ENCODE data around the gene PRXL2B. TPM values are rescaled to one million over a fixed set of nuclear protein-coding genes. Genes with fewer than 3 reads are reported as not detected.

PRXL2B gene
- total RNA-seq, 1 experiment from 2014 or later, result 40.7 TPM

- no peak overlapping the region for H3K9ac ChIP-seq (ENCODE audit: extremely low read depth, insufficient read length, low read length)
- H4K5ac ChIP-seq (ENCODE audit: insufficient read length, low read depth, low read length), result no peak overlapping the region
- no peak overlapping the region for H4K8ac ChIP-seq (replicated peaks; ENCODE audit: insufficient read length, low read depth, low read length)
- DNase-seq, result no peak
- H3K4me3 Mint-ChIP-seq, result no peak overlapping the region; a peak in 1 of 5 replicates
- TF ChIP-seq CTCF (conservative IDR thresholded peaks at IDR 0.05), result no peak
- no peaks in the 10 kb centered on the region for H3K79me2 ChIP-seq (ENCODE audit: insufficient read depth, low read length)
- H3T11ph ChIP-seq (ENCODE audit: low read length), result no peak overlapping the region
- H3K9me3 ChIP-seq (ENCODE audit: control insufficient read depth, low read depth, low read length), result no peaks in the 10 kb centered on the region
- H3K4me1 Mint-ChIP-seq, result peaks cover 0 to 3% of the 10 kb centered on the region in 2 experiments; a peak in 1 of 4 replicates
- no peak overlapping the region for H2BK15ac ChIP-seq (ENCODE audit: low read depth, low read length)
- no peak overlapping the region for H3K4me2 ChIP-seq (ENCODE audit: insufficient read depth, insufficient read length, low read length)
- H4K20me1 ChIP-seq (ENCODE audit: control insufficient read depth, insufficient read depth, insufficient read length), result no peaks in the 10 kb centered on the region
- H3K4ac ChIP-seq (ENCODE audit: low read depth, low read length), result no peak overlapping the region
- no peak overlapping the region for H3K14ac ChIP-seq (ENCODE audit: insufficient read depth, low read length)
- H2BK5ac ChIP-seq (ENCODE audit: insufficient read length, low read length), result no peak overlapping the region
- H2BK20ac ChIP-seq (ENCODE audit: low read depth, low read length, poor library complexity, severe bottlenecking), result no peak overlapping the region
- H3K9me3 Mint-ChIP-seq, result peaks cover 4 to 11% of the 10 kb centered on the region in 2 experiments; a peak in 3 of 5 replicates
- no peak overlapping the region for H2AK5ac ChIP-seq (ENCODE audit: insufficient read length, low read length)
- H3K27me3 Mint-ChIP-seq (ENCODE audit: low read depth), result peaks cover 2% of the 10 kb centered on the region; the same call in 1 of the 2 replicates
- no peaks in the 10 kb centered on the region for H3K79me1 ChIP-seq (ENCODE audit: insufficient read depth, low read depth, low read length, poor library complexity, severe bottlenecking)
- H4K91ac ChIP-seq (ENCODE audit: insufficient read length, low read depth, low read length), result no peak overlapping the region
- H3K27ac Mint-ChIP-seq, result no peak overlapping the region
- H3K27me3 ChIP-seq (ENCODE audit: insufficient read depth, low read length), result no peaks in the 10 kb centered on the region
- H3K23ac ChIP-seq (ENCODE audit: insufficient read length, low read depth, low read length), result no peak overlapping the region
- peaks cover 8 to 24% (median 13%) of the 10 kb centered on the region in 3 experiments for H3K36me3 Mint-ChIP-seq (ENCODE audit: insufficient read depth in 1 of 3, low read depth in 3 of 3)
- no peak overlapping the region for H2BK120ac ChIP-seq (ENCODE audit: low read depth, low read length, poor library complexity, severe bottlenecking)
- H3K27ac ChIP-seq (ENCODE audit: insufficient read length, low read depth, low read length), result no peak overlapping the region
- H3K23me2 ChIP-seq (ENCODE audit: insufficient read length, low read depth, low read length, poor library complexity, severe bottlenecking), result peaks cover 4% of the 10 kb centered on the region
- WGBS (ENCODE audit: extremely low coverage, insufficient read length, low lambda C conversion rate), result no CpG with 5 or more reads among the region's 12 CpGs
- no peak overlapping the region for H3K18ac ChIP-seq (ENCODE audit: insufficient read length, low read depth, low read length)
- H3K4me1 ChIP-seq (ENCODE audit: insufficient read depth, low read length), result no peaks in the 10 kb centered on the region
- H2AFZ ChIP-seq (ENCODE audit: low read length), result no peak overlapping the region
- H2BK12ac ChIP-seq (ENCODE audit: insufficient read length, low read depth, low read length), result no peak overlapping the region
- H3K56ac ChIP-seq (ENCODE audit: insufficient read length, low read depth, low read length), result no peak overlapping the region
Measured at GRCh38 chr1:2591581-2592261, 5.1 kb downstream of the PRXL2B start.
